Tibial artery (tissue), 4 donors: ENCODE data around the gene ATG9B.

ENCODE experiments used
- DNase-seq, 2 donors: peaks; one replicate each; pipeline ENCODE4 v3.0.0-alpha.2; 2019
- H3K27ac ChIP-seq, 2 donors: fragments of 200-600 bp; sonication (generic) in 1 of 2; 1 replicate in 1 of 2; 2 replicates in 1 of 2; pipeline ENCODE4 v1.5.1; 2018 to 2019; ENCODE audit warnings: mild to moderate bottlenecking in 1 of 2
- H3K27me3 ChIP-seq, 2 donors: fragments of 200-600 bp; sonication (generic) in 1 of 2; one replicate each; pipeline versions ENCODE4 v1.5.1 to v1.6.0; 2016 to 2019
- H3K36me3 ChIP-seq, 3 donors: fragments of 200-600 bp; sonication (generic) in 2 of 3; one replicate each; pipeline ENCODE4 v1.5.1; 2016 to 2019; ENCODE audit warnings: mild to moderate bottlenecking in 2 of 3
- H3K4me1 ChIP-seq, 4 donors: fragments of 200-600 bp; sonication (generic) in 2 of 4; 1 replicate in 3 of 4; 2 replicates in 1 of 4; pipeline ENCODE4 v1.5.1; 2016 to 2019
- H3K4me3 ChIP-seq, 2 donors: fragments of 200-600 bp; sonication (generic) in 1 of 2; 1 replicate in 1 of 2; 2 replicates in 1 of 2; pipeline ENCODE4 v1.5.1; 2018 to 2019; ENCODE audit warnings: mild to moderate bottlenecking in 2 of 2
- H3K9me3 ChIP-seq, 3 donors: fragments of 200-600 bp; sonication (generic) in 1 of 3; one replicate each; pipeline ENCODE4 v1.5.1; 2016 to 2019
- CTCF ChIP-seq, 2 experiments: fragments of 200-600 bp in 1 of 2; fragments of 450-650 bp in 1 of 2; IDR thresholded peaks; one replicate each; pipeline ENCODE4 v1.5.1; 2017 to 2019; ENCODE audit warnings: antibody characterized with exemption in 2 of 2, mild to moderate bottlenecking in 1 of 2, moderate library complexity in 1 of 2
- intact Hi-C: fragments of 100-400 bp; cut with DNase I; formaldehyde crosslinking; loops from one replicate; pipeline ENCODE4 v1.15.0; 2023; ENCODE audit warnings: low total_unique reads

The ATG9B gene

GRCh38 chr7:151064454-151064853 is 40.2 kb upstream of the ATG9B start:
- no peak for TF ChIP-seq CTCF (IDR thresholded peaks at IDR 0.05)
- Histone ChIP-seq H3K4me3 (no peak overlapping the region), H3K36me3 (peaks cover 48 to 57% (median 52%) of the 10 kb centered on the region in 3 donors), H3K4me1 (peaks cover 0 to 40% (median 34%) of the 10 kb centered on the region in 4 donors), H3K9me3 (no peaks in the 10 kb centered on the region), H3K27ac (no peak overlapping the region), H3K27me3 (no peaks in the 10 kb centered on the region)
- intact Hi-C loops: no loop called here
- no peak for DNase-seq

- peak; percentile 71 to 81 for DNase-seq
- no peaks in the 10 kb centered on the region for H3K9me3 ChIP-seq
- TF ChIP-seq CTCF (IDR thresholded peaks at IDR 0.05): no peak
- intact Hi-C loops: no loop called here
- peak overlapping the region; percentile 21 to 34 for H3K4me3 ChIP-seq
- no peaks in the 10 kb centered on the region for H3K27me3 ChIP-seq
- peaks cover 38 to 44% (median 40%) of the 10 kb centered on the region in 3 donors for H3K36me3 ChIP-seq
- H3K4me1 ChIP-seq: peaks cover 0 to 49% (median 42%) of the 10 kb centered on the region in 4 donors
- peak overlapping the region; percentile 91 to 98 for H3K27ac ChIP-seq
These were observed 38.9 kb upstream of the ATG9B start for GRCh38 chr7:151063212-151063561.

- Histone ChIP-seq H3K27me3 (no peaks in the 10 kb centered on the region), H3K36me3 (peaks cover 35 to 39% (median 35%) of the 10 kb centered on the region in 3 donors), H3K9me3 (no peaks in the 10 kb centered on the region), H3K4me1 (peaks cover 0 to 49% (median 42%) of the 10 kb centered on the region in 4 donors), H3K27ac (peak overlapping the region; percentile 91 to 98), H3K4me3 (peak overlapping the region; percentile 21 to 34)
- DNase-seq: no peak
- TF ChIP-seq CTCF (IDR thresholded peaks at IDR 0.05): no peak
- intact Hi-C loops: no loop called here
These were observed 38.3 kb upstream of the ATG9B start for GRCh38 chr7:151062399-151063211.

DNA sequence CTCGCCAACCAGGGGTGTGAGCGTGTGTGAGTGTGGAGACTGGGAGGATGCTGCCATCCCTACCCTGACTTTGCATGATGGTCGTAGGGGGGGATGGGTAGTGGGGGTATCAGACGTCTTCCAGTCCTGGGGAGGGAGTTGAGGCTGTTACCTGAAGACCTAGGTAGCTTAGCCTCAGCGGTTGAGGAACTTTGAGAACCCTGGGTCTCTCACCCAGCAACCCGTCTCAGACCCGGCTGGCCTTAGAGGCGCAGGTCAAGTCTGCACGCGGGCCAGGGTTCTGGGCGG is 37.8 kb upstream of the ATG9B start:
- peaks cover 29 to 33% (median 30%) of the 10 kb centered on the region in 3 donors for H3K36me3 ChIP-seq
- no peaks in the 10 kb centered on the region for H3K9me3 ChIP-seq
- H3K27ac ChIP-seq: peak overlapping the region; percentile 91 to 98
- H3K4me3 ChIP-seq: no peak overlapping the region
- intact Hi-C loops: no loop called here
- no peak for TF ChIP-seq CTCF (IDR thresholded peaks at IDR 0.05)
- H3K27me3 ChIP-seq: no peaks in the 10 kb centered on the region
- DNase-seq: no peak
- peaks cover 0 to 54% (median 46%) of the 10 kb centered on the region in 4 donors for H3K4me1 ChIP-seq

- DNase-seq: no peak
- H3K36me3 ChIP-seq: peaks cover 23 to 27% (median 24%) of the 10 kb centered on the region in 3 donors
- no peaks in the 10 kb centered on the region for H3K9me3 ChIP-seq
- peak overlapping the region; percentile 65 to 81 for H3K4me3 ChIP-seq
- no peak for TF ChIP-seq CTCF (IDR thresholded peaks at IDR 0.05)
- no peaks in the 10 kb centered on the region for H3K27me3 ChIP-seq
- H3K27ac ChIP-seq: peak overlapping the region; percentile 91 to 98
- intact Hi-C loops: no loop called here
- H3K4me1 ChIP-seq: peaks cover 0 to 60% (median 52%) of the 10 kb centered on the region in 4 donors
These were observed 37.2 kb upstream of the ATG9B start for GRCh38 chr7:151061213-151062110.
